ENCODE data around the gene MTMR1. TPM values are rescaled to one million over a fixed set of nuclear protein-coding genes. Genes with fewer than 3 reads are reported as not detected.

The MTMR1 gene
- total and polyA plus RNA-seq, 2 donors (not counting 1 experiment from before 2014, with no cell fraction given): 30.8 to 67.5 TPM

GRCh38 chrX:150703695-150703974 is 10.4 kb downstream of the MTMR1 start:
- Mint-ChIP-seq H3K4me3 (no peak overlapping the region), H3K4me1 (peaks cover 27% of the 10 kb centered on the region), H3K27me3 (no peaks in the 10 kb centered on the region), H3K9me3 (ENCODE audit: insufficient read depth) (no peaks in the 10 kb centered on the region), H3K27ac (no peak overlapping the region)
- no peak for ATAC-seq (ENCODE audit: low read depth)
- POLR2A ChIA-PET: no interaction called here
- Histone ChIP-seq H3K4me1 (ENCODE audit: control insufficient read depth in 2 of 2, insufficient read depth in 2 of 2, low read length in 2 of 2) (peaks cover 8 to 9% of the 10 kb centered on the region in 2 donors), H4K20me1 (ENCODE audit: control insufficient read depth, insufficient read depth, low read length, poor library complexity, severe bottlenecking) (peaks cover 5% of the 10 kb centered on the region), H3K27me3 (replicated peaks in 1 of 4; ENCODE audit: control extremely low read depth in 1 of 4, control insufficient read depth in 3 of 4, insufficient read depth in 4 of 4, low read length in 3 of 4) (no peaks in the 10 kb centered on the region), H2AFZ (ENCODE audit: insufficient read depth, low read depth, low read length, poor library complexity, severe bottlenecking) (no peak overlapping the region), H3K9ac (ENCODE audit: low read length) (no peak overlapping the region), H3K4me3 (ENCODE audit: control extremely low read depth in 1 of 5, extremely low read depth in 1 of 5, insufficient read depth in 1 of 5, low read depth in 2 of 5, low read length in 4 of 5) (no peak overlapping the region), H3K9me3 (ENCODE audit: control extremely low read depth in 1 of 3, control insufficient read depth in 2 of 3, insufficient read depth in 1 of 3, low read length in 2 of 3) (no peaks in the 10 kb centered on the region), H3K4me2 (replicated peaks; ENCODE audit: low read depth, low read length, poor library complexity, severe bottlenecking) (no peak overlapping the region), H3K79me2 (ENCODE audit: control insufficient read depth, insufficient read depth, low read length) (peaks cover 86% of the 10 kb centered on the region), H3K36me3 (replicated peaks in 1 of 2; ENCODE audit: control extremely low read depth in 1 of 2, control insufficient read depth in 1 of 2, extremely low read depth in 1 of 2, insufficient read depth in 2 of 2, low read length in 1 of 2) (peaks cover 0 to 50% of the 10 kb centered on the region in 2 experiments), H3K27ac (ENCODE audit: low read length in 2 of 2) (no peak overlapping the region)
- CTCF ChIA-PET: interaction anchor here (2.3 to 5.2 kb wide), 2 partner anchors 14 to 20 kb away, joined by 7 to 49 read pairs; no protein-coding TSS in a partner anchor
- TF ChIP-seq CTCF (IDR thresholded peaks at IDR 0.05): no peak
- TF ChIP-seq EZH2 (IDR thresholded peaks at IDR 0.05; ENCODE audit: borderline replicate concordance, insufficient read depth, low read depth, low read length, poor library complexity, severe bottlenecking): no peak
- DNase-seq: no peak
- intact Hi-C loops (cut with micrococcal nuclease): no loop called here

- Histone ChIP-seq H3K79me2 (ENCODE audit: control insufficient read depth, insufficient read depth, low read length) (peaks cover 84% of the 10 kb centered on the region), H3K36me3 (replicated peaks in 1 of 2; ENCODE audit: control extremely low read depth in 1 of 2, control insufficient read depth in 1 of 2, extremely low read depth in 1 of 2, insufficient read depth in 2 of 2, low read length in 1 of 2) (peaks cover 0 to 51% of the 10 kb centered on the region in 2 experiments), H3K9me3 (ENCODE audit: control extremely low read depth in 1 of 3, control insufficient read depth in 2 of 3, insufficient read depth in 1 of 3, low read length in 2 of 3) (no peaks in the 10 kb centered on the region), H4K20me1 (ENCODE audit: control insufficient read depth, insufficient read depth, low read length, poor library complexity, severe bottlenecking) (peaks cover 5% of the 10 kb centered on the region), H3K9ac (ENCODE audit: low read length) (no peak overlapping the region), H3K27me3 (replicated peaks in 1 of 4; ENCODE audit: control extremely low read depth in 1 of 4, control insufficient read depth in 3 of 4, insufficient read depth in 4 of 4, low read length in 3 of 4) (no peaks in the 10 kb centered on the region), H2AFZ (ENCODE audit: insufficient read depth, low read depth, low read length, poor library complexity, severe bottlenecking) (no peak overlapping the region), H3K4me3 (ENCODE audit: control extremely low read depth in 1 of 5, extremely low read depth in 1 of 5, insufficient read depth in 1 of 5, low read depth in 2 of 5, low read length in 4 of 5) (no peak overlapping the region), H3K4me2 (replicated peaks; ENCODE audit: low read depth, low read length, poor library complexity, severe bottlenecking) (no peak overlapping the region), H3K4me1 (ENCODE audit: control insufficient read depth in 2 of 2, insufficient read depth in 2 of 2, low read length in 2 of 2) (peaks cover 8% of the 10 kb centered on the region in 2 donors), H3K27ac (ENCODE audit: low read length in 2 of 2) (peak overlapping the region in 1 of 2 donors; percentile 22)
- DNase-seq (no peak), ATAC-seq (ENCODE audit: low read depth) (no peak)
- TF ChIP-seq CTCF (IDR thresholded peaks at IDR 0.05): no peak
- no peak for TF ChIP-seq EZH2 (IDR thresholded peaks at IDR 0.05; ENCODE audit: borderline replicate concordance, insufficient read depth, low read depth, low read length, poor library complexity, severe bottlenecking)
- Mint-ChIP-seq H3K9me3 (ENCODE audit: insufficient read depth) (no peaks in the 10 kb centered on the region), H3K27me3 (no peaks in the 10 kb centered on the region), H3K4me3 (no peak overlapping the region), H3K27ac (no peak overlapping the region), H3K4me1 (peaks cover 25% of the 10 kb centered on the region)
- intact Hi-C loops (cut with micrococcal nuclease): no loop called here
- 92% methylated on average over 2 of the region's 3 CpGs for WGBS (ENCODE audit: insufficient coverage)
- ChIA-PET CTCF (interaction anchor here (5.2 kb wide), 1 partner anchor 13 kb away, joined by 49 read pairs; no protein-coding TSS in a partner anchor), POLR2A (no interaction called here)
Measured at GRCh38 chrX:150704030-150704613, 10.9 kb downstream of the MTMR1 start.
